IPS DF 6.9 (cell line): ENCODE data around the gene NUDT1.

Experiments used
- DNase-seq: peaks from one replicate; pipeline ENCODE4 v3.0.0-alpha.2; 2013; ENCODE audit warnings: low read depth, low spot score
- H3K27ac ChIP-seq: one replicate; pipeline ENCODE4 v1.5.1; 2013; ENCODE audit warnings: low read length, control low read depth
- H3K27me3 ChIP-seq: 2 replicates; pipeline ENCODE4 v1.6.1; 2013; ENCODE audit warnings: mild to moderate bottlenecking, low read length; ENCODE audit not compliant: control insufficient read depth, insufficient read depth
- H3K36me3 ChIP-seq: 2 replicates; pipeline ENCODE4 v1.6.1; 2013; ENCODE audit warnings: low read length; ENCODE audit not compliant: control insufficient read depth, insufficient read depth
- H3K4me1 ChIP-seq: 2 replicates; pipeline ENCODE4 v1.6.1; 2013; ENCODE audit warnings: low read length; ENCODE audit not compliant: control insufficient read depth, insufficient read depth
- H3K4me3 ChIP-seq: 2 replicates; pipeline ENCODE4 v1.5.1; 2013; ENCODE audit warnings: mild to moderate bottlenecking, low read length
- H3K9me3 ChIP-seq: 2 replicates; pipeline ENCODE4 v1.6.1; 2013; ENCODE audit warnings: low read length, inconsistent platforms; ENCODE audit not compliant: control insufficient read depth, insufficient read depth
- WGBS: extraction: QIAGEN DNeasy Blood & Tissue Kit; methylation state at CpG from one replicate; pipeline ENCODE4 v1.1.7; 2013; ENCODE audit warnings: mixed read lengths, missing lambda C conversion rate; ENCODE audit not compliant: insufficient read length, insufficient coverage; 5-methylcytosine and 5-hydroxymethylcytosine counted together

The NUDT1 gene

DNA sequence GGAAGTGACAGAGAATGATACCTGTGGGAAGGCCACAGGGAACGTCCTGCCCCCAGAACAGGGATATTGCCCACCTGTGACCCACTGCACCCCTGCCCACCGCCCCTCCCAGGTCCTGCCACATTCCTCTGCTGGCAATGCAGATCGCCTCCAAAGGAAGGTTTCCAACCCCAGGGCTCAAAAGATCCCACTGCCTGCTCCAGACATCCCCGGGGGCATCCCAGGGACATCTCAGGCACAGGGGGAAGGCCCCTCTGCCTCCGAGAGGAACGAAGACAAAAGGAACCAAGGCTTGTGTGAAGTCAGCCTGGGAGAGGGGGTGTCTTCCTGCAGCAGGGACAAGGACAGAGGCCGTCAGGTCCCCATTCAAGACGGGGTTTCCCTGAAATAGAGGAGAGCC is 28.5 kb downstream of the NUDT1 start:
- H3K27ac ChIP-seq: no peak overlapping the region
- H3K27me3 ChIP-seq: no peaks in the 10 kb centered on the region
- H3K4me3 ChIP-seq: no peak overlapping the region
- H3K9me3 ChIP-seq: no peaks in the 10 kb centered on the region
- no peak for DNase-seq
- no CpG with 5 or more reads among the region's 8 CpGs for WGBS
- no peaks in the 10 kb centered on the region for H3K36me3 ChIP-seq
- 0 out of 2 replicates have a peak, but pooled peaks cover 1% of the 10 kb centered on the region for H3K4me1 ChIP-seq

DNA sequence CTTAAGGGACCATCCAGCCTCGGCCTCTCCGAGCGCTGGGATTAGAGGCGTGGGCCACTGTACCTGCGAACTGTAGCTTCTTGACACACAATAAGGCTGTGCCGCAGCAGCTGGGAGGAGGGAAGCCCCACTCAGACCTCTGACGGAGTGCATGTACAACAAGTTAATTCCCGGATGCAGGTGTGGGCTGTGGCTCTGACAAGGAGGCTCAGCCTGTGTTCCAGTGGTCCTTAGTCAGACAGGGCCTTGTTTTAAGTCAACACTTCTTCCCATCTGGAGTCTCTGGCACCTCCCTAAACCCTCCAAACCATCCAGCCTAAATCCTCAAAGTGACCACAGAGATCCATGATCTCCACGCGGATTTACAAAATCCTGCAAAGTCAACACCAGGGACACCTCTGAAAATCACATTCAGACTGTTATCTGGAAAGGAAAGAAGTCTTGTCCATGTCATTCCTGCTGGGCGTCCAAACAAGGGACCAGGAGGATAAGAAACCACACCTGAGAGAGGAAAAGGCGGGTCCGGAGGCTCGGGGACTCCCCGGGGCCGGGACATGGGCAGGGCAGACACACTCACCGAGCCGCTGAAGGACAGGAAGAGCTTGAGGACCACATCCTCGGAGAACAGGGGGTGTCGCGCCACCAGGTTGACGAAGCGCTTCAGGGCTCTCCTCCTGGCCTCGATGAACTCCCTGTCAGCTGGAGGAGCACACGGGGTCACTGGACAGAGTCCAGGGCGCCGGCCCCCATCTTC is 29.4 kb downstream of the NUDT1 start:
- H3K36me3 ChIP-seq: no peaks in the 10 kb centered on the region
- H3K4me3 ChIP-seq: no peak overlapping the region
- 0 out of 2 replicates have a peak, but pooled peaks cover 1% of the 10 kb centered on the region for H3K4me1 ChIP-seq
- H3K9me3 ChIP-seq: no peaks in the 10 kb centered on the region
- no peak for DNase-seq
- no CpG with 5 or more reads among the region's 27 CpGs for WGBS
- H3K27ac ChIP-seq: no peak overlapping the region
- no peaks in the 10 kb centered on the region for H3K27me3 ChIP-seq

DNA sequence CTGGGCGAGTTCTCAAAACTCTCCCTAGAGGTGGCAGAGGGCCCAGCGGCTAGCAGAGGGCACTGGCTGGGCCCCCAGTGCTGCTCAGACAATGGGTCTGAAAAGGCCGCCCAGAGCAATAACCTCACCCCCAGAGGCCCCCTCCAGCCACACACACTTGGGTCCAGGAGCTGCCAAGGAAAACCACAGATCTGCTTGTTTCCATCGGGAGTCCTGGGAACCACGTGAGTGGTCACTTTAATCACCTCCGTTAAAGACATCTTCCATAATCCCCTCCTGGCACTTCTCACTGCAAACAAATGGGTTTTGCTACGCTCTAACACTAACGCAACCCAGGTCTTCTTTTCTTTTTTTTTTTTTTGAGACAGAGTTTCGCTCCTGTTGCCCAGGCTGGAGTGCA is 30.0 kb downstream of the NUDT1 start:
- Histone ChIP-seq H3K27me3 (no peaks in the 10 kb centered on the region), H3K4me3 (no peak overlapping the region), H3K9me3 (no peaks in the 10 kb centered on the region), H3K4me1 (0 out of 2 replicates have a peak, but pooled peaks cover 1% of the 10 kb centered on the region), H3K36me3 (no peaks in the 10 kb centered on the region), H3K27ac (no peak overlapping the region)
- WGBS: no CpG with 5 or more reads among the region's 9 CpGs
- DNase-seq: no peak

DNA sequence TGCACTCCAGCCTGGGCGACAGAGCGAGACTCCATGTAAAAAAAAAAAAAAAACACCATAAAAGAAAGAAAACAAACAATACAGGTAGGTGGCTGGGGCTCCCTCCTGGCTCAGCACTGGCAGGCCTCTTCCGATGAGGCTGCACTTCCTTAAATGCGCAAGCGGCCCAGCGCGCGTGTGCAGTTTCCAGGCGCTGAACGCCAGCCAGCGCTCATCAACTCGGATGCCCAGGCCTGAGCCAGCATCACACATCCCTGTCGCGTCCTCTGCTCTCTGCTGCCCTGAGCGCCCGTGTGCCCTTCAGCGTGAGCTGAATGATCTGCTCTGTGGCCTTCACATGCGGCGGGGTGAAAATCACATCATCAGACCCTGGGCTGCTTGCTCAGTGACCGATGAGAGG is 31.8 kb downstream of the NUDT1 start:
- H3K4me3 ChIP-seq: no peak overlapping the region
- no peaks in the 10 kb centered on the region for H3K9me3 ChIP-seq
- H3K27me3 ChIP-seq: no peaks in the 10 kb centered on the region
- no peaks in the 10 kb centered on the region for H3K36me3 ChIP-seq
- no peak for DNase-seq
- H3K27ac ChIP-seq: no peak overlapping the region
- 0 out of 2 replicates have a peak, but pooled peaks cover 1% of the 10 kb centered on the region for H3K4me1 ChIP-seq
- no CpG with 5 or more reads among the region's 20 CpGs for WGBS

DNA sequence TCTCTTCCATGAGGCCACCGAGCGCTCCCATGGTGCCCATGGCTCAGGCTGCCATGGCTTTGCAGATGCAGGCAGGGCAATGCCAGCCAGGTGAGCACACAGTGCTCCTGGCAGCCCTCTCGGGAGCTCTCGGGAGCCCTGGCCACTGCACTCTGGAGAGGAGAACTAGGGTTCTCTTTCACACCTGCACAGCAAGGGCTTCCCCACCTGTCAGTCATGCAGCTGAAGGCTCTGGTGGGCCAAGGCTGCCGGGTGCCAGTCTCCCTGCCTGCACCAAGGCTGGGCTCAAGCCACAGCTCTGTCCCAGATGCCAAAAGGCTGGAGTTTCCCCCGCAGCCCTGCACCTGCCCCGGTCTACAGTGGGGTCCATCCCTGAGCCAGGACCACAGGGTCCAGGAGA is 32.6 kb downstream of the NUDT1 start:
- no peaks in the 10 kb centered on the region for H3K27me3 ChIP-seq
- H3K27ac ChIP-seq: no peak overlapping the region
- no peaks in the 10 kb centered on the region for H3K36me3 ChIP-seq
- no peaks in the 10 kb centered on the region for H3K4me1 ChIP-seq
- DNase-seq: no peak
- no CpG with 5 or more reads among the region's 7 CpGs for WGBS
- H3K9me3 ChIP-seq: no peaks in the 10 kb centered on the region
- no peak overlapping the region for H3K4me3 ChIP-seq

DNA sequence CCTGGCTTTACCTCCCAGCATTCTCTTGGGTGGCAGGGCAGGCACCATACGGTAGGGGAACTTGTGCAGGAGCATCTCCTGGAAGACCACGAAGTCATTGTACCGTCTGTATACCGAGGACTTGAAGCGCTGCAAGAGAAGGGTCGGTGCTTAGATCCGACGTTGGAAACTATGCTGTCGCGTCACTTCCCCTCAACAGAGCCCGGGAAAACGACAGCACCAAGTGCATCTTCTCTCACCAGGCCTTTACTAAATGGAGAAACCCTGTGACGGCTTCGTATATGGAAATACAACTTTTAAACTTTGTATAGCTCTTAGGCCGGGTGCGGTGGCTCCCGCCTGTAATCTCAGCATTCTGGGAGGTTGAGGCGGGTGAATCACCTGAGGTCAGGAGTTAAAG is 33.1 kb downstream of the NUDT1 start:
- H3K4me1 ChIP-seq: no peaks in the 10 kb centered on the region
- no peaks in the 10 kb centered on the region for H3K9me3 ChIP-seq
- no CpG with 5 or more reads among the region's 18 CpGs for WGBS
- no peak for DNase-seq
- no peaks in the 10 kb centered on the region for H3K36me3 ChIP-seq
- no peak overlapping the region for H3K4me3 ChIP-seq
- H3K27ac ChIP-seq: no peak overlapping the region
- no peaks in the 10 kb centered on the region for H3K27me3 ChIP-seq

DNA sequence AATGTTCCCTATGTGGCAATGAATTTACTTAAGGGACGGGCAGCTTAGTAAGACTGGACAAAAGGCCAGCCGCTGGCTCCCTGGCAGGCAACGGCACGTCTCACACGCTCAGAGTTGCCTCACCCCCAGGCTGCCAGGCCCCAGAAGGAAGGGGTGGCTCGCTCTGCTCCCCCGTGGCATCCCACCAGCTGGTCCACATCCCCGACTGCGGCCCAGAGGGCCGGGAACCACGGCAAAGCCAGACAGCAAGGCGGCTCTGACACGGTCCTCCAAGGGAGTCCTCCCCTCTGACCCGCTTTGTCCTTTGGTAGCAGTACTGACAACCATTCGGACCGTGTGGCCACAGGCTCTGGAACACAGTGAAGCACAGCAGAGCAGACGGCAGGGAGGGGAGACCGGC is 34.1 kb downstream of the NUDT1 start:
- Histone ChIP-seq H3K36me3 (no peaks in the 10 kb centered on the region), H3K27me3 (no peaks in the 10 kb centered on the region), H3K4me1 (no peaks in the 10 kb centered on the region), H3K9me3 (no peaks in the 10 kb centered on the region), H3K27ac (no peak overlapping the region), H3K4me3 (no peak overlapping the region)
- no CpG with 5 or more reads among the region's 18 CpGs for WGBS
- DNase-seq: no peak

DNA sequence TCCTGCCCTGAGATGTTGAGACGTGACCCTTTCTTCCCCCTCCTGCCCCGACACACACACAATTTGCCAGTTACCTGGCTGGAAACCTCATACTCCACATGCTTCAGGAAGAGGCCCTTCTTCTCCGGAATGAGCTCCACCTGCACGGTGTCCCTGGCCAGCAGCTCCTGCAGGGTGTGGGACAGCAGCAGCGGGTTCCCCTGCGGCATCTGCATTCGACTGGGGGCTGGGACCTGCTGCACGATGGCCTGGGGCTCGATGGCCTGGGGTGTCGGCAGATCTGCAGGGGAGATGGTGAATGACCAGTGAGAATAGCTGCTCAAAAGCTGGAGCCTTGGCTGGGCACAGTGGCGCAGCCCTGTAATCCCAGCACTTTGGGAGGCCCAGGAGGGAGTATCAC is 36.0 kb downstream of the NUDT1 start:
- no peak for DNase-seq
- WGBS: no CpG with 5 or more reads among the region's 11 CpGs
- Histone ChIP-seq H3K27me3 (no peaks in the 10 kb centered on the region), H3K9me3 (no peaks in the 10 kb centered on the region), H3K27ac (no peak overlapping the region), H3K4me1 (no peaks in the 10 kb centered on the region; the same call in 1 of the 2 replicates), H3K4me3 (no peak overlapping the region), H3K36me3 (no peaks in the 10 kb centered on the region)

DNA sequence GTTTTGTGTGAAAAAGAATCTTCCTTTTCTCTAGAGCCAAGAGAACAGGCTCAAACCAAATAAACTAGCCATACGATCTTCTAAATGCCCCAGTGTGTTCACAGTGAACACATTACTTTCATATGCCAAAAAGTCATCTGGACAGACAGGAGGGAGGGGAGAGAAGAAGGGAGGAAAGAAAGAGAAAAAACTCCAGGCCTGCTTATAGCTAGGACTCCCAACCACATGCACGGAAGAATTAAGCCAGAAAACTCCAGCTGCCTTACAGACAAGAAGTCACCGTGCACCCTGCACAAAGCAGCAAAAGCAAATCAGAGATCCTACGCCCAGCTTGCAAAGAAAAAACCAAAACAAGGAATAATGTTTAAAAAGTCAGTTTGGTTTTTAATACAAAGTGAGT is 37.9 kb downstream of the NUDT1 start:
- H3K36me3 ChIP-seq: no peaks in the 10 kb centered on the region
- H3K4me1 ChIP-seq: no peaks in the 10 kb centered on the region; the same call in 1 of the 2 replicates
- WGBS: no CpG with 5 or more reads among the region's 4 CpGs
- no peak overlapping the region for H3K4me3 ChIP-seq
- DNase-seq: no peak
- H3K27ac ChIP-seq: no peak overlapping the region
- no peaks in the 10 kb centered on the region for H3K9me3 ChIP-seq
- no peaks in the 10 kb centered on the region for H3K27me3 ChIP-seq

DNA sequence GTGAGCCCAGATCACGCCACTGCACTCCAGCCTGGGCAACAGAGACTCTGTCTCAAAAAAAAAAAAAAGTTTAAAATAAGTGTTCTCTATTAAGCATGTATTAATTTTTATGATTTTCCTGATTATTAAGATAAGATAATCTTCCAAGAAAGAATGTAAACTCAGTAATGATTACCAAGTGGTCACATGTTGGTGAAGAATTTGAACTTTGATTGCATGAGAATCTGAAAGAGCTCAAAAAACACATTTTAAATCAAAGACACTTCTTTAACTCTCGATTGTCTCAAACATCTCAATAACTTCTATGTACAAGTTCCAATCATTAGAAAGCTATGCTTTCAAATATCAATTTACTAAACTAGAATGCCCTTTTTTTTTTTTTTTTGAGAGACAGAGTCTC is 38.4 kb downstream of the NUDT1 start:
- Histone ChIP-seq H3K27me3 (no peaks in the 10 kb centered on the region), H3K27ac (no peak overlapping the region), H3K4me3 (no peak overlapping the region), H3K4me1 (no peaks in the 10 kb centered on the region; the same call in 1 of the 2 replicates), H3K36me3 (no peaks in the 10 kb centered on the region), H3K9me3 (no peaks in the 10 kb centered on the region)
- DNase-seq: no peak
- WGBS: 100% methylated on average over 1 of the region's 2 CpGs

DNA sequence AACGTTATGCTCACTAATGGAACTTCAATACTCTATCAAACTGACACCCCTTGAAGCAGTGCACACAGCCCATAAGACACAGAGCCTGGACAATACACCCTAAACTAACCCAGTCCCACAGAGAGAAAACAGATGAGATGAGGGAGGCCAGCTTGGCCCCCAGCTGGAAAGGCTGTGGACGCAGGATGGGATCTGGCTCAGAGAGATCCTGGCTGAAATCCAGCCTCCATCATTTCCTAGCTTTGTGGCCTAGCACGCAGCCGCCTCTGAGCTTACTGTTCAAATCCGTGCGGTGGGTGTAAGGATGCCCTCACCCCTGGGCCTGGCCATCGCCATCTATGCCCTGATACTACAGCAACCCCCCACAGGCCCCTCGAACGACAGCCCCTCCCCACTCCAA is 39.5 kb downstream of the NUDT1 start:
- H3K9me3 ChIP-seq: no peaks in the 10 kb centered on the region
- WGBS: no CpG with 5 or more reads among the region's 9 CpGs
- no peak for DNase-seq

More for the DNA sequence above, 39.5 kb downstream of the NUDT1 start:
- Histone ChIP-seq H3K27ac (no peak overlapping the region), H3K27me3 (no peaks in the 10 kb centered on the region), H3K4me1 (no peaks in the 10 kb centered on the region; the same call in 1 of the 2 replicates), H3K4me3 (no peak overlapping the region), H3K36me3 (no peaks in the 10 kb centered on the region)
